Measurements from ENCODE around the gene PARD6A. TPM values are rescaled to one million over a fixed set of nuclear protein-coding genes. Genes with fewer than 3 reads are reported as not detected.
A peak's percentile ranks its signal among the peaks of the same experiment; 100 is the strongest.

The PARD6A gene
- 5.5 and 6.8 TPM in 2 replicates for total RNA-seq (2014; rRNA removed; shearing (Covaris generic))

DNA sequence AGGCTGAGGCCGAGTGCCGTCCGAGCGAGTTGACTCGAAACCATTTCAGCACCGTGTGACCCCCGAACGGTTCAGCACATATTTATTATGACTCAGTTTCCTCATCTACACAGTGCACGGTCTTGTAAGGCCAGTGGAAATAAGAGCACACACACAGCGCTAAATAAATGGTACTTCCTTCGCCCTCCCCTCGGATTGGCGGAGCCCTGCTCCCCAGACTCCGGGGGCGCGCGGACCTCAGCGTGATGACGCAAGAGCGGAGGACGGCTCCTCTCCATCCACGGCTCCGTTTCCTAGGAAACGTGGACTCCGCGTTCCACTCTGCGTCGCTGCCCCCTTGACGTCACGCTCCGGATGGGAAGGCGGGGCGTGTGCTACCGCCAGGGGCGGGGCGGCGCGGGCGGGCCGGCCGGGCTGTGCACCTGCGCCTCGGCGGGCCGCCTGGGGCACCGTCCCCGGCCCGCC is at the start of gene PARD6A:
Gene PARD6A, plus strand, starts transcription at position 397 of the 465 bp plus-strand sequence. CDS start 79 bp downstream, outside the sequence.
- Histone ChIP-seq H3K36me3 (replicated peaks; ENCODE audit: control insufficient read depth, insufficient read depth, low read length) (peaks cover 4% of the 10 kb centered on the region), H3K27me3 (ENCODE audit: control insufficient read depth, insufficient read depth, low read length) (peaks cover 20% of the 10 kb centered on the region; the same call in 1 of the 2 replicates), H3K4me3 (ENCODE audit: insufficient read depth, low read depth, low read length) (peak within 1 kb of the TSS; percentile 92)
- DNase-seq = peak; percentile 100

- H3K4me3 ChIP-seq (ENCODE audit: insufficient read depth, low read depth, low read length) = no peak overlapping the region
- H3K36me3 ChIP-seq (replicated peaks; ENCODE audit: control insufficient read depth, insufficient read depth, low read length) = peaks cover 17% of the 10 kb centered on the region
- peak; percentile 58 for DNase-seq
- no peaks in the 10 kb centered on the region for H3K27me3 ChIP-seq (ENCODE audit: control insufficient read depth, insufficient read depth, low read length)
Observed at GRCh38 chr16:67613808-67614207, 47.0 kb upstream of the PARD6A start.

DNA sequence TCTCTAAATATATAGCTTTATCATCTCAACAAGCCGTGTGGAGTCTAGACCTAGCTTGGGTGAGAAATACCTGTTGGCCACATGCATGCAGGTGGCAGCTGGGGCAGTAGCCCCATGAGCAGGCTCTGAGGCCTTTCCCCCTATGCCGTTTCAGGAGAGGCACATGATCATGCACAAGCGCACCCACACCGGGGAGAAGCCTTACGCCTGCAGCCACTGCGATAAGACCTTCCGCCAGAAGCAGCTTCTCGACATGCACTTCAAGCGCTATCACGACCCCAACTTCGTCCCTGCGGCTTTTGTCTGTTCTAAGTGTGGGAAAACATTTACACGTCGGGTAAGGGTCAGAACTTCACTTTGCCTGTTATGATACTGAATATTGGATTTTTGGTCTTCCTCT is 32.5 kb upstream of the PARD6A start:
- Histone ChIP-seq H3K4me3 (ENCODE audit: insufficient read depth, low read depth, low read length) (no peak overlapping the region), H3K27me3 (ENCODE audit: control insufficient read depth, insufficient read depth, low read length) (no peaks in the 10 kb centered on the region), H3K36me3 (replicated peaks; ENCODE audit: control insufficient read depth, insufficient read depth, low read length) (peaks cover 30% of the 10 kb centered on the region)
- no peak for DNase-seq

- Histone ChIP-seq H3K36me3 (replicated peaks; ENCODE audit: control insufficient read depth, insufficient read depth, low read length) (peaks cover 22% of the 10 kb centered on the region), H3K27me3 (ENCODE audit: control insufficient read depth, insufficient read depth, low read length) (no peaks in the 10 kb centered on the region), H3K4me3 (ENCODE audit: insufficient read depth, low read depth, low read length) (no peak overlapping the region)
- DNase-seq = no peak
Observed at GRCh38 chr16:67632415-67633172, 28.2 kb upstream of the PARD6A start.

- no peaks in the 10 kb centered on the region for H3K27me3 ChIP-seq (ENCODE audit: control insufficient read depth, insufficient read depth, low read length)
- H3K4me3 ChIP-seq (ENCODE audit: insufficient read depth, low read depth, low read length) = no peak overlapping the region
- peaks cover 11% of the 10 kb centered on the region for H3K36me3 ChIP-seq (replicated peaks; ENCODE audit: control insufficient read depth, insufficient read depth, low read length)
- no peak for DNase-seq
Observed at GRCh38 chr16:67636713-67637112, 24.0 kb upstream of the PARD6A start.

GRCh38 chr16:67637625-67638024 is 23.1 kb upstream of the PARD6A start:
- Histone ChIP-seq H3K4me3 (ENCODE audit: insufficient read depth, low read depth, low read length) (no peak overlapping the region), H3K36me3 (replicated peaks; ENCODE audit: control insufficient read depth, insufficient read depth, low read length) (peaks cover 8% of the 10 kb centered on the region), H3K27me3 (ENCODE audit: control insufficient read depth, insufficient read depth, low read length) (no peaks in the 10 kb centered on the region)
- no peak for DNase-seq

GRCh38 chr16:67641779-67642708 is 18.7 kb upstream of the PARD6A start:
- Histone ChIP-seq H3K4me3 (ENCODE audit: insufficient read depth, low read depth, low read length) (no peak overlapping the region), H3K27me3 (ENCODE audit: control insufficient read depth, insufficient read depth, low read length) (peaks cover 20% of the 10 kb centered on the region; the same call in 1 of the 2 replicates), H3K36me3 (replicated peaks; ENCODE audit: control insufficient read depth, insufficient read depth, low read length) (peaks cover 2% of the 10 kb centered on the region; the same call in 1 of the 2 replicates)
- DNase-seq = peak; percentile 48

DNA sequence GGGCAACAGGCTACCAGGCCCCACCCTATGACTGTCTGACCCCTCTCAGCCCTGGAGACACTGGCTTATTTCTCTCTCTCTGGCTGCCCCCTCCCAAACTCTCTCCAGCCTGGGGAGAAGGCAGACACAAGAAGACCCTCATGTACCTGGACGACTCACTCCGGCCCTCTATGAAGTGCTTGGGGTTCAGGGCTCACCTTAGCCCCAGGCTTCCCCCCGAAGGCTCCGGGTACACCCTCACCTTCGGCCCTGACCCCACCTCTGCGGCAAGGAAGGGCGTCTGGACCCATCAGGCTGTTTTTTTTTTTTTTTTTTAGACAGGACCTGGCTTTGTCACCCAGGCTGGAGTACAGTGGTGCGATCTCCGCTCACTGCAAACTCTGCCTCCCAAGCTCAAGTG is 16.7 kb upstream of the PARD6A start:
- Histone ChIP-seq H3K27me3 (ENCODE audit: control insufficient read depth, insufficient read depth, low read length) (peaks cover 40% of the 10 kb centered on the region), H3K36me3 (replicated peaks; ENCODE audit: control insufficient read depth, insufficient read depth, low read length) (no peaks in the 10 kb centered on the region; the same call in 1 of the 2 replicates), H3K4me3 (ENCODE audit: insufficient read depth, low read depth, low read length) (no peak overlapping the region)
- peak; percentile 37 for DNase-seq

- Histone ChIP-seq H3K4me3 (ENCODE audit: insufficient read depth, low read depth, low read length) (peak overlapping the region; percentile 42), H3K27me3 (ENCODE audit: control insufficient read depth, insufficient read depth, low read length) (peaks cover 52% of the 10 kb centered on the region), H3K36me3 (replicated peaks; ENCODE audit: control insufficient read depth, insufficient read depth, low read length) (peaks cover 2% of the 10 kb centered on the region)
- peak; percentile 71 for DNase-seq
Observed at GRCh38 chr16:67645397-67646121, 15.2 kb upstream of the PARD6A start.

DNA sequence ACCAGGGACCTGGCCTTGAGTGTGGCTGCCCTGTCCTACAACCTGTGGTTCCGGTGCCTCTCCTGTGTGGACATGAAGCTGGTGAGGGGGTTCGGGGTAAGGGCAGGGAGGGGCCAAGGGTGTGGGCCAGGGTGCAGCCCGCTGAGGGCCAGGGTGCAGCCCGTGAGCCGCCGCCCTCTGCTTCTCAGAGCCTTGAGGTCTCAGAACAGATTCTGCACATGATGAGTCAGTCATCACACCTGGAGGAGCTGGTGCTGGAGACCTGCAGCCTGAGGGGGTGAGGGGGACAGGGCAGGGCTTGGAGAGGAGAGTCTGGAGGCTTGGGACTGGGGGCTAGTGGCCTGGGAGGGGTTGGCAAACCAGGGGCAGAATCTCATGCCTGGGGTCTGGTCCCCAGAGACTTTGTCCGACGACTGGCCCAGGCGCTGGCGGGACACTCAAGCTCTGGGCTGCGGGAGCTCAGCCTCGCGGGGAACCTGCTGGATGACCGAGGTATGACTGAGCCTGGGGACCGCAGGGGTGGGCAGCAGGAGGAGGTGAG is 13.6 kb upstream of the PARD6A start:
- Histone ChIP-seq H3K27me3 (ENCODE audit: control insufficient read depth, insufficient read depth, low read length) (peaks cover 67% of the 10 kb centered on the region), H3K36me3 (replicated peaks; ENCODE audit: control insufficient read depth, insufficient read depth, low read length) (peaks cover 4% of the 10 kb centered on the region), H3K4me3 (ENCODE audit: insufficient read depth, low read depth, low read length) (no peak overlapping the region)
- peak; percentile 56 for DNase-seq

DNA sequence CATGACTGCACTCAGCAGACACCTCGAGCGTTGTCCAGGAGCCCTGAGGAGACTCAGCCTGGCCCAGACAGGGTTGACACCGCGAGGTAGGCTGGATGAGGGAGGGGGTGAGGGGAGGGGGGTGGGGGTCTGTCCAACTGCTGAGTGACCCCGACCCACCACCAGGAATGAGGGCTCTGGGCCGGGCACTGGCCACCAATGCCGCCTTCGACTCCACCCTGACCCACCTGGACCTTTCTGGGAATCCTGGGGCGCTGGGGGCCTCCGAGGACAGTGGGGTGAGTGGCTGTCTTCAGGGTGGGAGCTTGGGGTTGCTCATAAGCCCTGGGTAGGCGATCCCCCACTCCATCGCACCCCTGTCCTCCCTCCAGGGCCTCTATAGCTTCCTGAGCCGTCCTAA is 13.1 kb upstream of the PARD6A start:
- peaks cover 4% of the 10 kb centered on the region for H3K36me3 ChIP-seq (replicated peaks; ENCODE audit: control insufficient read depth, insufficient read depth, low read length)
- H3K27me3 ChIP-seq (ENCODE audit: control insufficient read depth, insufficient read depth, low read length) = peaks cover 72% of the 10 kb centered on the region
- DNase-seq = no peak
- H3K4me3 ChIP-seq (ENCODE audit: insufficient read depth, low read depth, low read length) = no peak overlapping the region

DNA sequence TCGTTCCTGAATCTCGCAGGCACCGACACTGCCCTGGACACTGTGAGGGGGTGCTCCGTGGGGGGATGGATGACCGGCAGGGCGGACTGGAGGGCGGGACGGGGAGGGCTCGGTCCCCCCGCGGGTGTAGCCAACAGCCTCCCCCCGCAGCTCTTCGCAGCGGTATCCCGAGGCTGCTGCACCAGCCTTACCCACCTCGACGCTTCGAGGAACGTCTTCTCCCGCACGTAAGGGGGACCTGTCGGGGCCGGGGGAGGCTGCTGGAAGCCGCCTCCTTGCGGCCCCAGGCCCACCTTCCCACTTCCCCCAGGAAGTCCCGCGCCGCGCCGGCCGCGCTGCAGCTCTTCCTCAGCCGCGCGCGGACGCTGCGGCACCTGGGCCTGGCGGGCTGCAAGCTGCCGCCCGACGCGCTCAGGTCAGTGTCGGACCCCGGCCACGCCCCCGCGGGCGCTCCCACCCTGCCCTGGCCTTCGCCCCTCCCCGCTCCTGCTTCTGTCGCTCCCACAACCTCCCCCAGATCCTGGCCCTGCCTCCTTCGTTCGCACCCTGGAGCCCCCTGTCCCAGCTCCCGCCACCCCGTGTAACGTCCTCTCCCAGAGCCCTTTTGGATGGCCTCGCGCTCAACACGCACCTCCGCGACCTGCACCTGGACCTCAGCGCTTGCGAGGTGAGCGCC is 12.5 kb upstream of the PARD6A start:
- DNase-seq = peak; percentile 65
- Histone ChIP-seq H3K27me3 (ENCODE audit: control insufficient read depth, insufficient read depth, low read length) (peaks cover 74% of the 10 kb centered on the region), H3K36me3 (replicated peaks; ENCODE audit: control insufficient read depth, insufficient read depth, low read length) (peaks cover 4% of the 10 kb centered on the region), H3K4me3 (ENCODE audit: insufficient read depth, low read depth, low read length) (no peak overlapping the region)

GRCh38 chr16:67648764-67649407 is 11.9 kb upstream of the PARD6A start:
- Histone ChIP-seq H3K4me3 (ENCODE audit: insufficient read depth, low read depth, low read length) (no peak overlapping the region), H3K27me3 (ENCODE audit: control insufficient read depth, insufficient read depth, low read length) (peaks cover 80% of the 10 kb centered on the region), H3K36me3 (replicated peaks; ENCODE audit: control insufficient read depth, insufficient read depth, low read length) (peaks cover 4% of the 10 kb centered on the region)
- peak; percentile 64 for DNase-seq

Data from H7 (cell line).